Measurements from ENCODE around the gene CLPSL1.

CLPSL1 gene

DNA sequence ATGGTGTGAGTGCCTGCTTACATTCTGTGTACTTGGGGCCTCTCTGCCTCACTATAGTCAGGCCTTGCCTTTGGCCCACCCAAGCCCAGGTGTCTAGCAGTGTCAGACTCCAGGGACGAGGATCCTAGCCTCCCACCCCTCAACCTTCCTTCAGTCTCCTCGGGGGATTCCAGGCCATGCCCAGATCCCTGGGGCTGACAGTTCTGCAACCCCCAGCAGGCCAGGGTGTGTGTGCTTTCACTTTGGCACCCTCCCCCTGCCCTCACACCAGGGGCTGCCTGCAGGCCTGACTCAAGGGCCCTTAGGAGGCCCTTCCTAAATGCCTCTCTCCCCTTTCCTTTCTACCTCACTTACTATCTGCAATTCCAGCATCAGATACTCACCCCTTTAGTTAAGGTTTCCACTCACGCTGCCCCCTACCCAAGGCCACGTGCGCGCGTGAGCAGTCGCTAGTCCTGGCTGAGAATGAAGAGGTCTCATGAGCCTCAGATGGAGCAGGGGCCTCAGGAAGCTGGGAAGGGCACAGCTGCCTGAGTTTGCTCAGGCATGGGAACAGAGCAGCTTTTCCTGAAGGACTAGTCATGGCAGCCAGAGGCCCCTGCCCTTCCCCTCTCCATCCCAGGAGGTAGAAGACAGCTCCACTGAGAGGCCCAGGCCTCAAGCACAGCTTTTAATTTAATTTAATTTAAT, 17.2 kb downstream of the CLPSL1 start:
- no peak for DNase-seq

DNA sequence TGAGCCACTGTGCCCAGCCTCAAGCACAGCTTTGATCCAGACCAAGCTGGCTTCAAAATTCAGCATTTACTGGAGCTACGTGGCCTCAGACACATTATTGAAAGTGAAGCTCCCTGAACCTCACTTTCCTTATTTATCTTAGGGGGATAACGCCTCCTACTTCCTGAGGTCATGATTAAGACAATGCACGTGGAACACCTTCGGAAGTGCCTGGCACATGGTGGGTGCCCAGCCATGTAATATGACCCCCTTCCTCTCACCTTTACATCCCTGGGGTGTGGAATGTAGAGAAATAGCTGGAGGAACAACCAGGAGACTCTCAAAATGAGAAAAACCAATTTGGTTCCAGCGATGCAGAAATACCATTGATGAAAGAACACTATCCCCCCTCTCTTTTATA, 17.9 kb downstream of the CLPSL1 start:
- no peak for DNase-seq

DNA sequence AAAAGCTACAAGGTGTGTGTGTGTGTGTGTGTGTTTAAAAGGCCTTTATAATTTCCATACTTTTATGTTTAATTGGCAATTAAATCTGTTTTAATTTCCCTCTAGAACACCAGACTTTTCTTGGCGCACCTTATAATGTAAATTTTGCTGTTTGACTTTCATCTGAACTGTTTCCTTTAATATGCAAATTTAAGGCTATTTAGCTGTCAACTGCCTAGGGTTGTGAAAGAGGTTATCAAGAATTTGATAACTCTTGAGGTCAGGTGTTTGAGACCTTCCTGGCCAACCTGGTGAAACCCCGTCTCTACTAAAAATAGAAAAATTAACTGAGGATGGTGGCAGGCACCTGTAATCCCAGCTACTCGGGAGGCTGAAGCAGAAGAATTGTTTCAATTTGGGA, 20.3 kb downstream of the CLPSL1 start:
- DNase-seq = no peak

DNA sequence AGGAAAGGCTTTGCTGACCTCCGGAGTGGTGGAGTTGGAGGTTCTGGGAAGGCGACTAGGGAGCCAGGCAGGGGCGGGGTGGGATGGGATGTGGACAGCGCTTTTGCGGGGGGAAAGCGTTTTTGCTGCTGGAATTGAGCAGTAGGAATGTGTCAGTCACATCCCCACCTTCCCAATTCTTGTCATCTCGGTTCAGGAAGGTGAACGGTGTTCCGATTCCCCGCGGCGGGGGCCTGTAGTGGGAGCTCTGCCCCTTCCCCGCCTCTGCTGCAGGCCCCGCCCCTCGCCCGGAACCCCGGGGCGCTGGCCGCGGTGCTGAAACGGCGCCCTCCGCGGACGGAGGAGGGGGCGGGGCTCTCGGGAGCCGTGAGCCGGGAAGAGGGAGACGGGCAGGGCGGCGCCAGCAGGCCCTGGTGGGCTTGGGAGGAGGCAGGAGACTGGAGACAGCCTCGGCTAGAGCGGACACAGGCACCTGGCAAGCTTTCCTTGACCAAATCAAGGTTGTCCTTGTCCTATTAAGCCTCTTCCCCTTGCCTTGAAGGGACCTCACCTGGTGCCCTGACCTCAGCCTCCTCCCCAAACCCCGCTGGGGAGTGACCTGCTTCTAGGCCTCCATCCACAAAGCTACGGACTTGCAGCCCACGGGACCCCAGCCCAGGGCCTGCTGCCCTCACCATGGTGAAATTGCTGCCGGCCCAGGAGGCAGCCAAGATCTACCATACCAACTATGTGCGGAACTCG, 24.3 kb downstream of the CLPSL1 start, which contains the start of gene LHFPL5:
TSS of gene LHFPL5 (plus strand) at position 357 of the 741 bp plus-strand sequence. CDS start at position 676, 319 bp downstream.
- DNase-seq = peak; percentile 72

DNA sequence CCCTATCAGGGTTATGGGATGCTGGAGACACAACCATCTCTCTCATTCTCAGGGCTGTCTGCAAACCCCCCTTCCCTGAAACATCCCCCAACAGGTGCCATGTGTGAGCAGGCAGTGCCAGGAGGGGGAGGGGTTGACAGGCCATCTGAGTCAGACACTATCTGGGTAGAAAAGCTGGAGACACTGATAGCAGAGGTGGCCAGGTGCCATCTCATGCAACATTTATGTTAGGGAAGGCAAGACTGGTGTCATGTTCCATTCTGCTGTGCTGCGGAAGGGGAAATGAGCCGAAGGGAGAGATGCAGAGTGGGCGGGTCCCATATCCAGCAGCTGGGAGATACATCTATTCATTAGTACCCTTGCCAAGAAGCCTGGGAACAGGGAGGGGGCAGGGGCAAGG, 27.9 kb downstream of the CLPSL1 start:
- DNase-seq = no peak

DNA sequence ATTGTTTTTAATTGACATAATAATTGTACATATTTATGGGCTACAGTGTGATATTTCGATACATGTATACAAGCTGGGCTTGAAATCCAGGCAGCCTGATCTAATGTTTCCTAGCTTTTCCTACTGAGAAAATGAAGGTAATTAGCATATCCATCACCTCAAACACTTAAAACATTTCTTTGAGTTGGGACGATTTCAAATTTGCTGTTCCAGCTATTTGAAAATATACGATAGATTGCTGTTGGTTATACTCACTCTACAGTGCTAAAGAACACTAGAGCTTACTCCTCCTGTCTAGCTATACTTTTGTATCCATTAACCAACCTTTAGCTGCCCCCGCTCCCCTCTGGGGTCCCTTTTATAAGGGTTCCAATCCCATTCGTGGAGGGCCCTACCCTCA, 29.0 kb downstream of the CLPSL1 start:
- DNase-seq = no peak

DNA sequence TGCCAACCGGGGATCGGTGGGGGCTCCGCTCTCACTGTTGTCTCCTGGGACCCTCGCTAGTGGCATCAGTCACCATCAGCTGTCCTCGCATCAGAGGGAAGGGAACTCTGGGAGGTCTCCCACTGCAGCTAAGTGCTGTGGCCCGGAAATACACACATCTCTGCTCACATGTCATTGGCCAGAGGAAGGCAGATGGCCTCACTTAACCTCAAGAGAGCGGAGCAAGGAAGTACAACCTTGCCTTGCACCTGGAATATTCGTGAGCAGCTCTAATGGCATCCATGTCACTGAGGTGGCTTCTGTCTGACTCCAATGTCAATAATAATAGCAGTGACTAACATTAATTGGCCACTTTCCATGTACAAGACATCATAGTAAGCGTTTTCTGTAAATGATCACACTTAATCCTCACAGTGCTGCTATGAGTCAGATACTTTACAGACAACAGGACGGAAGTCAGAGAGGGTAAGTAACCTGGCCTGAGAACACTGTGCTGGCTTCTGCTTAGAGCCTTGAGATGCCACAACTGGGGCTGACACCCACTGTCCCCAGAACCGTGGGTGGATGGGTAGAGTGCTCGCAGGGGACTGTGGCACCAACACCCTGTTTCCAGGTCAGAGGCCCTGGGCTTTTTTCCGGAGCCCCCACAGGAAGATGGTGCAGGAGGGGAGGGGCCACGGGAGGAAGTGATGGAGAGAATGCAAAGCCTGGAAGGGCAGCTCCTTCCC, 30.3 kb downstream of the CLPSL1 start:
- no peak for DNase-seq

DNA sequence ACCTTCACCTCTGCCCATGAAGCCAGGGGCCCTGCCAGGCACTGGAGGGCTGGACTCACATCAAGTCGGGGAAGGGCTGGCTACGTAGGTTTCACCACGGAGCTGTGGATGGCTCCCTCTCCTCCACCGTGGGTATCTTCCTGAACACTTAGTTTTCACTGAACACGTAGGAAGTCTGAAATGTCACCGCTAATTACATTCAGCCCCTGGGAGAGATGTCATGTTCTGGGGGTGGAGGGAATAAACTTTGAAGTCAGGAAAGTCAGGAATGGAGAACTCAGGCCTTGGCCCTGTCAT, 30.8 kb downstream of the CLPSL1 start:
- no peak for DNase-seq

DNA sequence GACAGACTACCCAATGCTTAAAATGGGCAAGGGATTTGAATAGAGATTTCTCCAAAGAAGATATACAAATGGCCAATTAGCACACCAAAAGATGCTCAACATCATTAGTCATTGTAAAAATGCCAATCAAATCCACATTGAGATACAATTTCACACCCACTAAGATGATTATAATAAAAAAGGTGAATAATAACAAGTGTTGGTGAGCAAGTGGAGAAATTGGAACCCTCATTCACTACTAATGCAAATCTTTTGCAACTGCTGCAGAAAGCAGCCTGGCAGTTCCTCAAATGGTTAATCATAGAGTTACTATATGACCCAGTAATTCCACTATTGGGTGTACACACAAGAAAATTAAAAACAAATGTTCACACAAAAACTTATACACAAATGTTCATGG, 36.7 kb downstream of the CLPSL1 start:
- DNase-seq = no peak

DNA sequence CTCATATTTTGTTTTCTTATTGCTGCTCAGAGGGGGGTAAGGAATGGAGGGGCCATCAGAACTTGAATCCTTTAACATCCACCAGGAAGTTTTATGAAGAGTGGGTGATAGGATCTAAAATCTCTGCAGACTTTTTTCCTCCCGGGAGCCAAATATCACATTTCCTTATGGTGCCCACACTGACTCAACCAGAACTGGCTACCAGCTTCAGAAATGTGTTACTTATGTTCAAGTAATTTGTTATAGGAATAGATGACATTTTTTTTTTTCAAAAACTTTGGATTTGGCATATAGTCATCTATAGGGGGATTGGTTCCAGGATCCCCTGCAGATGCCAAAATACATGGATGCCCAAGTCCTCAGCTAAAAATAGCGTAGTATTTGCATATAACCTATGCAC, 42.8 kb downstream of the CLPSL1 start:
- DNase-seq = no peak

DNA sequence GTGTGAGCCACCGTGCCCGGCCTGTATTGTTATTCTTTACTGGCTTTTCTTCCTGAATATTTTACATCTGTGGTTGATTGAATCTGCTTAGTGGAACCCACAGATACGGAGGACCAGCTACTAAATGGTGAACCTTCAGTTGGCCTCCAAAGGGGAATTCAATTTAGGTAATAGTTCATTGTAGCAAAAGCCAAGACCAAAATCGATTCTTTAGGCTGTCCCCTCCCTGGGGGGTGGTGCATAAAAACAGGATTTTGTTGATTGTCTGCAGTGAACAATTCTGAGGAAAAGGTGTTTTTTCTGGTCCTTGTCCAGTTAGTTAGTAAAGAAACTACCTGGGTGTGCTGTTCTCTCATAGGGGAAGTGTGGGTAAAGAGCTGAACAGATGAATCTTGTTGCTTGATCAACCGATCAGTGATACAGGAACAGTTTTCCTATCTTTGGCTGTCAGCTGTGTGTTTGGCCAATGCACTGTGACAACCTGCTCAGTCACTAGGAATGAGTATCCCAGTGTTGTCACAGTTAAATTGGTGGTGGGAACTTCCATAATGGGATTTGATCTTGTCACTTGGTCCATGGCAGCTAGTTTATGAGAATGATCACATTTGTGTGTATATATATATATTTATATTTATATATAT, 43.9 kb downstream of the CLPSL1 start:
- DNase-seq = no peak

DNA sequence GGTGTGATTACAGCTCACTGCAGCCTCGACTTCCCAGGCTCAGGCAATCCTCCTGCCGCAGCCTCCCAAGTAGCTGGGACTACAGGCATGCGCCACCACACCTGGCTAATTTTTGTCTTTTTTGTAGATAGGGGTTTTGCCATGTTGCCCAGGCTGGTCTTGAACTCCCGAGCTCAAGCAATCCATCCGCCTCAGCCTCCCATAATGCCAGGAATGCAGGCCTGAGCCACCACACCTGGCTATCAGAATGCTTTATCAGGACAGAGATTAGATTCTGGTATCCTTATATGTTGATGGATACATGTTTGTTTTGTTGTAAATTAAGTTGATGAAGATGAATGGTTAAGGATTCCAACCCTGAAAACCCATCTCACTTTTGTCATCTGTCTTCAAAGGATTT, 48.5 kb downstream of the CLPSL1 start:
- no peak for DNase-seq

DNA sequence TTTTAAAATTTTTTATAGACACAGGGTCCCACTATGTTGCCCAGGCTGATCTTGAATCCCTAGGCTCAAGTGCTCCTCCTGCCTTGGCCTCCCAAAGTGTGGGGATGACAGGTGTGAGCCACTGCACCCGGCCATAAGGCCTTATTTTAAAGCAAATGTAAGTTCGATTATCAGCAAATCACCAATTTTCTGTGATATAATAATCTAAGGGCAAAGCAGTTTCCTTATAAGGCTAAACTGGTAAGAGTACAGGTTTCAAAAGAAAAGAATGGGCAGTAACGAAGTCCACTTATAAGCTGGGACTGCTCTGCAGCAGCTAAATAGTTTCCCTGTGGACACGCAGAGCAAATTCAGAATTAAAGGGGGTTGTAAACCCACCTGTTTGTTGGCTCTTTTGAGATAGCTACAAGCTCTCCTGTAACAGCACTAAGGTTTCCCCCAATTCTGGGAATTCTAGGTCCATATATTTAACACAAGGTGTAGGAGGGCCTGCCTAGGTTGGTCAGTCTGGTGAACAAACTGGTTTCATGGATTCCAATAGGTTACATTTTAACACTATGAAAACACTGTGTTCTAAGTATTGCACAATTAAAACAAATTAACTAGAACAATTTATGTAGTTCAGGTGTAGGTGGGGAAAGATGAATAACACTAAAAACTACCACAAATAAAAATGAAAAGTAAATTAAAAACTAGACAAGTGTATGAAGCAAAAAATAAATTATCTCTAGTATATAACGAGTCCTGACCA, 50.6 kb downstream of the CLPSL1 start:
- no peak for DNase-seq

DNA sequence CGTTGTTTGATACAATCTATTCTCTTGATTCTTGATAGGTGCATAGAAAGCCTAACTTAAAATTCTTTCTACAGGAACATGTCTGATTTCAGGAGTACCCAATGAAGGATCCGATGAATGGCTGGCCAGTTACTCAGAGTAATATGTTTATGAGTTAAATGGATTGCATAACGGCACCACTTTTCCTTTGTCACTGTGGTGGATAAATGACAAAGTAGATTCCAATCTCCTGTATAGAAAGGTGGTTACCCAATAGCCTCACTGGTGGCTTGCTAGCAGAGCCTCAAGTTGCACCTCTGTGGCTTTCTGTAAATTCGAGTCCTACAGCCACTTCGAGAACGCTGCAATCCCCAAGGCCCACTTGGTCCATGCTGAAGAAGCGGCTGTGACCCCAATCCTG, 52.7 kb downstream of the CLPSL1 start:
- peak; percentile 86 for DNase-seq
